Measurements from ENCODE around the gene RALGAPA2. TPM values are rescaled to one million over a fixed set of nuclear protein-coding genes. Genes with fewer than 3 reads are reported as not detected.

Gene RALGAPA2
- total RNA-seq, 3 donors from 2014 or later (not counting 1 experiment from before 2014, with no cell fraction given) = 26.6 to 33.9 (median 33.1) TPM

GRCh38 chr20:20457392-20458126 is 254.9 kb downstream of the RALGAPA2 start:
- no peaks in the 10 kb centered on the region for H3K36me3 Mint-ChIP-seq
- H3K27ac ChIP-seq (ENCODE audit: low read length) = no peak overlapping the region
- peaks cover 2% of the 10 kb centered on the region for H3K4me1 ChIP-seq (ENCODE audit: control insufficient read depth, insufficient read depth, low read length)
- no peak overlapping the region for H3K4me3 Mint-ChIP-seq
- H3K36me3 ChIP-seq (ENCODE audit: control insufficient read depth, insufficient read depth, low read length) = peaks cover 2% of the 10 kb centered on the region
- H3K4me1 Mint-ChIP-seq = peaks cover 7 to 17% of the 10 kb centered on the region in 2 donors
- H3K27me3 Mint-ChIP-seq (ENCODE audit: low read depth in 2 of 2) = no peaks in the 10 kb centered on the region
- 91% methylated on average over 15 of the region's 15 CpGs for WGBS (ENCODE audit: insufficient coverage)
- no peaks in the 10 kb centered on the region for H3K9me3 Mint-ChIP-seq
- intact Hi-C loops (cut with micrococcal nuclease) = no loop called here
- TF ChIP-seq CTCF (IDR thresholded peaks at IDR 0.05) = no peak
- no peak overlapping the region for H3K27ac Mint-ChIP-seq
- H3K27me3 ChIP-seq (ENCODE audit: control insufficient read depth, insufficient read depth, low read length) = no peaks in the 10 kb centered on the region
- no peaks in the 10 kb centered on the region for H3K9me3 ChIP-seq (ENCODE audit: control insufficient read depth, insufficient read depth, low read length)
- no peak overlapping the region for H3K4me3 ChIP-seq (ENCODE audit: low read length)
- no peak for ATAC-seq
- no peak for DNase-seq

GRCh38 chr20:20456741-20457140 is 255.7 kb downstream of the RALGAPA2 start:
- no peak for ATAC-seq
- Histone ChIP-seq H3K9me3 (ENCODE audit: control insufficient read depth, insufficient read depth, low read length) (no peaks in the 10 kb centered on the region), H3K4me1 (ENCODE audit: control insufficient read depth, insufficient read depth, low read length) (peaks cover 7% of the 10 kb centered on the region), H3K36me3 (ENCODE audit: control insufficient read depth, insufficient read depth, low read length) (peaks cover 2% of the 10 kb centered on the region), H3K27me3 (ENCODE audit: control insufficient read depth, insufficient read depth, low read length) (no peaks in the 10 kb centered on the region), H3K4me3 (ENCODE audit: low read length) (no peak overlapping the region), H3K27ac (ENCODE audit: low read length) (no peak overlapping the region)
- H3K27ac Mint-ChIP-seq = no peak overlapping the region
- DNase-seq = no peak
- no peaks in the 10 kb centered on the region for H3K9me3 Mint-ChIP-seq
- H3K4me3 Mint-ChIP-seq = no peak overlapping the region
- 91% methylated on average over 2 of the region's 2 CpGs for WGBS (ENCODE audit: insufficient coverage)
- no peaks in the 10 kb centered on the region for H3K27me3 Mint-ChIP-seq (ENCODE audit: low read depth in 2 of 2)
- no peak for TF ChIP-seq CTCF (IDR thresholded peaks at IDR 0.05)
- H3K36me3 Mint-ChIP-seq = no peaks in the 10 kb centered on the region
- peaks cover 13 to 22% of the 10 kb centered on the region in 2 donors for H3K4me1 Mint-ChIP-seq
- intact Hi-C loops (cut with micrococcal nuclease) = no loop called here

GRCh38 chr20:20455926-20456325 is 256.5 kb downstream of the RALGAPA2 start:
- Mint-ChIP-seq H3K4me1 (peaks cover 13 to 22% of the 10 kb centered on the region in 2 donors), H3K27me3 (ENCODE audit: low read depth in 2 of 2) (no peaks in the 10 kb centered on the region), H3K36me3 (no peaks in the 10 kb centered on the region), H3K9me3 (no peaks in the 10 kb centered on the region), H3K4me3 (no peak overlapping the region), H3K27ac (no peak overlapping the region)
- intact Hi-C loops (cut with micrococcal nuclease) = no loop called here
- no peaks in the 10 kb centered on the region for H3K27me3 ChIP-seq (ENCODE audit: control insufficient read depth, insufficient read depth, low read length)
- 86% methylated on average over 2 of the region's 2 CpGs for WGBS (ENCODE audit: insufficient coverage)
- no peak for TF ChIP-seq CTCF (IDR thresholded peaks at IDR 0.05)
- H3K27ac ChIP-seq (ENCODE audit: low read length) = no peak overlapping the region
- H3K36me3 ChIP-seq (ENCODE audit: control insufficient read depth, insufficient read depth, low read length) = peaks cover 2% of the 10 kb centered on the region
- no peak overlapping the region for H3K4me3 ChIP-seq (ENCODE audit: low read length)
- no peak for ATAC-seq
- H3K4me1 ChIP-seq (ENCODE audit: control insufficient read depth, insufficient read depth, low read length) = peaks cover 7% of the 10 kb centered on the region
- no peaks in the 10 kb centered on the region for H3K9me3 ChIP-seq (ENCODE audit: control insufficient read depth, insufficient read depth, low read length)
- no peak for DNase-seq

All from natural killer cell (primary cell).